ENCODE measurements around the gene MAB21L2.
A peak's percentile ranks its signal among the peaks of the same experiment; 100 is the strongest.

Gene MAB21L2

GRCh38 chr4:150577796-150578195 is 4.2 kb upstream of the MAB21L2 start:
- DNase-seq (ENCODE audit: low read depth): peak; percentile 92
- H3K4me3 ChIP-seq (ENCODE audit: low read length): peak overlapping the region; percentile 0
- no peak for TF ChIP-seq CTCF (conservative IDR thresholded peaks at IDR 0.05; ENCODE audit: low read depth, low read length)

GRCh38 chr4:150578745-150579501 is 3.0 kb upstream of the MAB21L2 start:
- peak overlapping the region; percentile 89 for H3K4me3 ChIP-seq (ENCODE audit: low read length)
- no peak for TF ChIP-seq CTCF (conservative IDR thresholded peaks at IDR 0.05; ENCODE audit: low read depth, low read length)
- DNase-seq (ENCODE audit: low read depth): no peak

- no peak for TF ChIP-seq CTCF (conservative IDR thresholded peaks at IDR 0.05; ENCODE audit: low read depth, low read length)
- no peak for DNase-seq (ENCODE audit: low read depth)
- peak overlapping the region; percentile 89 for H3K4me3 ChIP-seq (ENCODE audit: low read length)
Observed at GRCh38 chr4:150579551-150580234, 2.3 kb upstream of the MAB21L2 start.

GRCh38 chr4:150580306-150580705 is 1.6 kb upstream of the MAB21L2 start:
- DNase-seq (ENCODE audit: low read depth): no peak
- TF ChIP-seq CTCF (conservative IDR thresholded peaks at IDR 0.05; ENCODE audit: low read depth, low read length): no peak
- H3K4me3 ChIP-seq (ENCODE audit: low read length): peak overlapping the region; percentile 89

- H3K4me3 ChIP-seq (ENCODE audit: low read length): peak overlapping the region; percentile 89
Observed at GRCh38 chr4:150581056-150581605, 820 bp upstream of the MAB21L2 start.

GRCh38 chr4:150581641-150582051 is 305 bp upstream of the MAB21L2 start:
- no peak for TF ChIP-seq CTCF (conservative IDR thresholded peaks at IDR 0.05; ENCODE audit: low read depth, low read length)
- peak; percentile 96 for DNase-seq (ENCODE audit: low read depth)
- peak overlapping the region; percentile 89 for H3K4me3 ChIP-seq (ENCODE audit: low read length)

More at GRCh38 chr4:150581056-150581605, 820 bp upstream of the MAB21L2 start:
- TF ChIP-seq CTCF (conservative IDR thresholded peaks at IDR 0.05; ENCODE audit: low read depth, low read length): no peak
- DNase-seq (ENCODE audit: low read depth): no peak
